Hepatic stellate cell (primary cell): Measurements from ENCODE around the gene CRY2.

ENCODE experiments used
- DNase-seq: peaks from one replicate; pipeline ENCODE4 v3.0.0; 2011; ENCODE audit warnings: low spot score

CRY2 gene

GRCh38 chr11:45930951-45931570 is 83.8 kb downstream of the CRY2 start:
- DNase-seq = no peak

- DNase-seq = no peak
Observed at GRCh38 chr11:45931739-45932138, 84.5 kb downstream of the CRY2 start.

- no peak for DNase-seq
Observed at GRCh38 chr11:45932217-45932616, 84.9 kb downstream of the CRY2 start.
